Activated T-cell treated with anti-CD3 and anti-CD28 coated beads, Interleukin-2, amount 50 U/mL, for 72 hours (primary cell): ENCODE data around the gene PDIA3. TPM values are rescaled to one million over a fixed set of nuclear protein-coding genes. Genes with fewer than 3 reads are reported as not detected.
"Not testable (repeated sequence)": the region's sequence is repeated elsewhere in the genome, so short reads cannot be mapped to it uniquely, and the experiment has no call there.

Experiments
- ATAC-seq, 2 donors: fragments of 150-1000 bp; cut with Tn5 transposase; replicated peaks in 1 of 2; 2 replicates each; pipeline ENCODE4 v1.10.0; 2021; ENCODE audit warnings: moderate library complexity in 2 of 2, mild to moderate bottlenecking in 1 of 2
- DNase-seq, 2 donors: peaks; one replicate each; pipeline ENCODE4 v3.0.0; 2021 to 2022; ENCODE audit warnings: mixed read lengths in 1 of 2
- H3K27ac Mint-ChIP-seq: one replicate; pipeline ENCODE4 v1.8.0; 2022; ENCODE audit warnings: mild to moderate bottlenecking, moderate library complexity, mixed read lengths
- H3K27me3 Mint-ChIP-seq: one replicate; pipeline ENCODE4 v1.8.0; 2022; ENCODE audit warnings: low read depth, mixed read lengths
- H3K36me3 Mint-ChIP-seq, 2 donors: one replicate each; pipeline ENCODE4 v1.8.0; 2022; ENCODE audit warnings: mixed read lengths in 2 of 2, mild to moderate bottlenecking in 1 of 2; ENCODE audit not compliant: insufficient read depth in 2 of 2
- H3K4me1 Mint-ChIP-seq: one replicate; pipeline ENCODE4 v1.8.0; 2022; ENCODE audit warnings: low read depth, mixed read lengths
- H3K4me3 Mint-ChIP-seq, 2 donors: one replicate each; pipeline ENCODE4 v1.8.0; 2022; ENCODE audit warnings: mild to moderate bottlenecking in 2 of 2, mixed read lengths in 2 of 2, moderate library complexity in 2 of 2
- H3K9me3 Mint-ChIP-seq, 2 donors: one replicate each; pipeline ENCODE4 v1.8.0; 2022; ENCODE audit warnings: mixed read lengths in 2 of 2
- total RNA-seq, 2 donors: library from RNA; stranded (reverse); gene quantifications; one replicate each; pipeline ENCODE4 v1.2.3, GENCODE V29; 2022

PDIA3 gene
- total RNA-seq, 2 donors from 2014 or later = 193 to 244 TPM

DNA sequence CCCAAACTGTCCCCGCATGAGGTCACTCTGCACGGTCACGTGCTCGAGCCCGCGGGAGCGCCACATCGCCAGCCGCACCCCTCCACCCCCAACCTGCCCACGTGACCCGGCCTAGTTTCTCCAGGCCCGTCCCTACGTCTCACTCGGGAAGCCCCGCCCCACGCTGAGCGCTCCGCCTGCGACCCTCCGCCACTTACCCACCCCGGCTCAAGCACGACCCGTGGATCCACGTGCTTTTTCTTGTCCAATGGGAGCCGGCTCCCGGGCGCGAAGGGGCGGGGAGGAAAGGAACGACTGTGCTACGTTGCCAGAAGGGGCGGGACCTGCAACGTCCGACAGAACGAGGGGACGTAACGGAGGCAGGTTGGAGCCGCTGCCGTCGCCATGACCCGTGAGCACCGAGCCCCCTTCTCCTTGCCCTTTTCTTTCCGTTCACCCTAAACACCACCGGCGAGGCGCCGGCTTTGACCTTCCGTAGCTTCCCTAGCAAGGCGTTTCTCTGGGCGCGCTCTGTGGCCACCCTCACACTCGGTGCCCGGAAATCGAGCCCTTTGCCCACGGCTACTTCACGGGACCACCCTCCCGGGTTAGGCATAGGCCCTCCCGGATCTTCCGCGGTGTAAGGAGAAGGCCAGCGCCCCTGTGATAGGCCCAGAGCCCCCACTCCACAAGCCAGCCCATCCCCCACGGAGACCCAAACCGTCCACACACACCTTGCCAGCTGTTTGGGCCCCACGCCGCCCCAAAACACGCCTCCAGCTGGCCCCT lies 45.9 kb downstream of the PDIA3 start, which contains the start of gene SERF2:
Gene SERF2, plus strand, starts transcription at position 328 of the 768 bp plus-strand sequence. Its CDS starts 57 bp downstream, at position 385.
- DNase-seq (peak; percentile 100), ATAC-seq (peak; percentile 95 to 97)
- Mint-ChIP-seq H3K36me3 (peaks cover 16 to 29% of the 10 kb centered on the region in 2 donors), H3K9me3 (no peaks in the 10 kb centered on the region), H3K27ac (peak within 1 kb of the TSS; percentile 97), H3K4me3 (peak within 1 kb of the TSS; percentile 97), H3K27me3 (no peaks in the 10 kb centered on the region), H3K4me1 (peaks cover 43% of the 10 kb centered on the region)

DNA sequence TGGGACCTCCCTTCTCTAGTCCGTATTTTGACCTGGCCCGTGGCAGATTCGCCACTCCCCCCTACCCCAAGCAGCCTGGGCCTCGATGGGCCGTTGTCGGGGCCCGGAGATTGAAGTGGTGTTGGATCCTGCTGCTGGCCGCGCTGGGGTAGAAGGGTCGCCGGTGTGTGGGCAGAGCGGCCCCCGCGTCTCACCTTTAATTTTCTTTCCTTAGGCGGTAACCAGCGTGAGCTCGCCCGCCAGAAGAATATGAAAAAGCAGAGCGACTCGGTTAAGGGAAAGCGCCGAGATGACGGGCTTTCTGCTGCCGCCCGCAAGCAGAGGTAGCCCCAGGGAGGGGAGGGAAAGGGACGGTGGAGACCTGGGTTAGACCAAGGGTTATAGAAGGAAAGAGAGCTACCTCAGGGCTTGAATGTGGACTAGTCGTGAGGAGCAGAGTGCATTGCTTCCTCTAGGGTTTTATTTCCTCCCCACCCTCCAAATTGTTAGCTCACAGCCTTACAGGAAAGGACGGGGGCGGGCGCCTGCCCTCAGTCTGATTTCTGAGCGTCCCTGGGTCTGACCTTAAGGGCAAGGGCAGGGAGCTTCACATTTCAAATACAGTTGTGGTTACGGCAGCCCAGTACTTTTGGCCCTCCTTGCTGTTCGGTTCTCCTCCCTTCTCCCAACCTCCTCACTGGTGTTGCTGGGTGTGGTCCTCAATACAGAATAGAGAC lies 46.7 kb downstream of the PDIA3 start:
- peaks cover 43% of the 10 kb centered on the region for H3K4me1 Mint-ChIP-seq
- peak; percentile 40 to 44 for DNase-seq
- peak overlapping the region; percentile 97 for H3K27ac Mint-ChIP-seq
- no peak for ATAC-seq
- peak overlapping the region; percentile 97 for H3K4me3 Mint-ChIP-seq
- H3K36me3 Mint-ChIP-seq = peaks cover 16 to 29% of the 10 kb centered on the region in 2 donors
- H3K9me3 Mint-ChIP-seq = no peaks in the 10 kb centered on the region
- H3K27me3 Mint-ChIP-seq = no peaks in the 10 kb centered on the region

DNA sequence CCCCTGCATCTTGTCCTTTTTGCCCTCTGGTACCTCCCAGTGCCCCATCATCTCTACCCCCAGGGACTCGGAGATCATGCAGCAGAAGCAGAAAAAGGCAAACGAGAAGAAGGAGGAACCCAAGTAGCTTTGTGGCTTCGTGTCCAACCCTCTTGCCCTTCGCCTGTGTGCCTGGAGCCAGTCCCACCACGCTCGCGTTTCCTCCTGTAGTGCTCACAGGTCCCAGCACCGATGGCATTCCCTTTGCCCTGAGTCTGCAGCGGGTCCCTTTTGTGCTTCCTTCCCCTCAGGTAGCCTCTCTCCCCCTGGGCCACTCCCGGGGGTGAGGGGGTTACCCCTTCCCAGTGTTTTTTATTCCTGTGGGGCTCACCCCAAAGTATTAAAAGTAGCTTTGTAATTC lies 47.4 kb downstream of the PDIA3 start:
- Mint-ChIP-seq H3K9me3 (no peaks in the 10 kb centered on the region), H3K4me3 (peak overlapping the region; percentile 97), H3K36me3 (peaks cover 19 to 29% of the 10 kb centered on the region in 2 donors), H3K27me3 (no peaks in the 10 kb centered on the region), H3K27ac (peak overlapping the region; percentile 97), H3K4me1 (peaks cover 49% of the 10 kb centered on the region)
- no peak for ATAC-seq
- no peak for DNase-seq

DNA sequence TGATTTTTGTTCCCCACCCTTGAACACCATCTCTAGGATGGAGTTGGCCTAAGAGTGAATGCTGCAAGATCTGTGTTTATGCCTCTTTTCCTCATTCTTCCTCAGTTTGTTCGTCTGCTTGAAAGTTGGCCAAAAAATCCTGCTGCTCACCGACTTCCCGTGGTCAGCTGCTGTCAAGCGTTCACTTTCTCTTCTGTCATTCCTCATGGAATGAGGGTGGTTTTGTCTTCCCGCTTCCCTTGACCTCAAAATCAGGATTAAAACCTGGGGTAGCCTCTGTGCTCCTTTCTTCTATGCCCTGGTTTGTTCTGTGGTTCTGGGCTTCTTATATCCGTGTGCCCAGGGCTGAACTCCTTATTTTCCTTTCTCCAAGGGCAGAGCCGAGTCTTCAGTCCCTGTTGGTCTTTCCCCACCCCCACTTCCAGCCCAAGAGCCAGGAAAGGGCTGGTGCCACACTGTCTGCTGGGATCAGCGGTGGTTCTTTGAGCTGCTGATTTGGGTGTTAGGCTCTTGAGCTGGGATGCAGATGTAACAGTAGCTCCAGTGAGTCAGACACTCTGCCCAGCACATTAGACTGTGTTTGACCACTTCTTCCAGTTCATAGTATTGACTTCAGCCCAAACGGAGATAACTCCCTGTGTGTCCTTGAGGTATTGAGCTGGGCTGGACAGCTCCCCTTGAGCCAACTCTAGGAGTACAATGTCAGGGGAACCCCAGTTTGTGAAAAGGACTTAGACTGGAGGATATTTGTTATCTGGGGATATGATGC lies 48.2 kb downstream of the PDIA3 start:
- DNase-seq (no peak), ATAC-seq (no peak)
- Mint-ChIP-seq H3K9me3 (no peaks in the 10 kb centered on the region), H3K36me3 (peaks cover 19 to 32% of the 10 kb centered on the region in 2 donors), H3K27me3 (no peaks in the 10 kb centered on the region), H3K4me3 (peak overlapping the region; percentile 97), H3K27ac (peak overlapping the region; percentile 97), H3K4me1 (peaks cover 57% of the 10 kb centered on the region)

DNA sequence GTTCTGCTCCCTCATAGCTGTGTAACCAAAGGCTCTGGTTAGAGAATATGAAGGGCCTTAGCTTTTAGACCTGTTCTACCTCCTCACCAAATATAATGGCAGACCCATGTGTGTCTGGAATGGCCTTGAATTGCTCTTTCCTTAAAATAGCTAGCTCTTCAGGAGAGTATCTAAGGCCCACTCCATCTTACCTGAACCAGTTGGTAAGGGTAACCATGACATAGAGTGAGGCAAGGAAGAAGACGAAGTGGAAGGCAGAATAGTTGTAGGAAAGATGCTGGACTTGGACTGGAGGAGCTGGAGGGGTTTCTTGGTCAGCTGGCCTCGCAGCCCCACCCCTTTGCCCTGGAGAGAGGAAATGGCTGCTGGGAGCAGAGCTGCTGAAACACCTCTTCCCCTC lies 49.0 kb downstream of the PDIA3 start:
- Mint-ChIP-seq H3K4me3 (no peak overlapping the region), H3K9me3 (no peaks in the 10 kb centered on the region), H3K27ac (no peak overlapping the region), H3K4me1 (peaks cover 65% of the 10 kb centered on the region), H3K27me3 (no peaks in the 10 kb centered on the region), H3K36me3 (peaks cover 19 to 37% of the 10 kb centered on the region in 2 donors)
- DNase-seq (no peak), ATAC-seq (no peak)

DNA sequence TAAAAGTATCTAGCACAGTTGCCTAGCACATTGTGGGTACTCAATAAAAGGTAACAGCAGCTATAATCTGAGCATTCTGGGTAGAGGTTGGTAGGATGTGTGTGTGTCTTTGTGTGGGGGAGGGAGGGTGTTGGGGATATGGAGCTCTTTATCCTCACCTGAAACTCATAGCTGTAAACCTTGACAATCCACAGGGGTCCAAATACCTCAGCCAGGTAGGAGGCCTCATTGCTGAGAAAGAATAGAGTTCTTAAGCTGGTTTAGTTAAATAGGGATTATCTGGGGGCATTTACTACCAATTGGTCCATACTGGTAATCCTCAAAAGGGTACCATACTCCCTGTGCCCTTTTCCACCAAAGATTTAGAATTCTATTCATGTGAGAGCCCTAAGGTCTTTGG lies 49.8 kb downstream of the PDIA3 start:
- Mint-ChIP-seq H3K27me3 (no peaks in the 10 kb centered on the region), H3K9me3 (no peaks in the 10 kb centered on the region), H3K4me3 (no peak overlapping the region), H3K27ac (no peak overlapping the region), H3K4me1 (peaks cover 67% of the 10 kb centered on the region), H3K36me3 (peaks cover 21 to 42% of the 10 kb centered on the region in 2 donors)
- ATAC-seq (no peak), DNase-seq (no peak)

DNA sequence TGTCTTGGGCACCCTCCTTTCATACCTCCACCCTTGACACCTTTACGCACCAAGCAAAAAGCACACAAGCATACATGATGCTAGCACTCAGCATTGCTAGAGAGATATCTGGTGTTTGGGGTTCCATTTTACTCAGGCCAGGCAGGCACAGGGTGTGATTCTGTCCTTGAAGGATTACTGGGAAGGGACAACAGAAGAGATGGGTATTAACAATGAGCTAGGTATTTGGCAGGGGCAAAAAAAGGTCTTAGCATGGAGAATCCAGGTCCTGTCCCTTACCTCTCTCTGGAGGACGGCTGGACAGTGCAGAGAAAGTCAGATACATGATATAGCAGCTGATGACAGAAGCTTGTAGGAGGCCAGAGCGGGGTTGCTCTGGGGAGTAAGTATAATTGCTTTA lies 50.3 kb downstream of the PDIA3 start:
- ATAC-seq (no peak), DNase-seq (no peak)
- Mint-ChIP-seq H3K9me3 (no peaks in the 10 kb centered on the region), H3K27ac (peak overlapping the region; percentile 27), H3K36me3 (peaks cover 21 to 48% of the 10 kb centered on the region in 2 donors), H3K4me3 (no peak overlapping the region), H3K27me3 (no peaks in the 10 kb centered on the region), H3K4me1 (peaks cover 68% of the 10 kb centered on the region)

DNA sequence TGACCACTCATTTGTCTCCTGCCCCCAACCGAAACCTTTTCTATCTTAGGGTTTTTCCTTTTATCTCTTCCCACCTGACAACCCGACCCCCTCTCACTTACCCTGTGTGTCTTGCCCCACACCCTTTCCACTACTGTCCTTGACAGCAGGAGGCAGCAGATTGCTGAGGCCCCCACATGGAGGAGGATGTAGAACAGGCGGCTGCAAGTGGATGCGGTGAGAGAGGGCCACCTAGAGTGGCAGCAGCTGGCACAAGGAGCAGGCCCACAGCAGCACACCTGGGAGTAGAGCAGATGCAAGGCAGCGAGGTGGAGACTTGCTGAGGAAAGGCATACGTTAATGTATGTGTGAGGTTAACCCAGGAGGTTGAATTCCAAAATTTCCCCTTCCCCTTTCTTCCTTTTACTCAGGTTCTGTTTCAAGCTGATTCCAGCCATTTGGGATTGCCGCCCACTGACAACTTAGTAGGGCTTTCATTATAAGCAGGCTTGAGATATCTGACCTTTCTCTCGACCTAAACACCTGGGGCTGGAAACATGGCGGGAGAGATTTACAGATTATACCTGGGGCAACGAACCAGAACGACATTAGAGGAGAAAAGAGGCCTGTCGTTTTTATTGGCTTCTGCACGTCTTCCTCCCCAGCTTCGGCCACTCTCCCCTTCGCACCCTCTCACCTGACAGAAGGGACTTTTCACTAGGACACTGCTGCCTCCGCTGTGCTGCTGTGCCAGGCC lies 53.1 kb downstream of the PDIA3 start:
- H3K27ac Mint-ChIP-seq = no peak overlapping the region
- no peaks in the 10 kb centered on the region for H3K27me3 Mint-ChIP-seq
- ATAC-seq (no peak), DNase-seq (no peak)
- no peaks in the 10 kb centered on the region for H3K9me3 Mint-ChIP-seq
- H3K4me1 Mint-ChIP-seq = peaks cover 57% of the 10 kb centered on the region
- peaks cover 12 to 42% of the 10 kb centered on the region in 2 donors for H3K36me3 Mint-ChIP-seq
- peak overlapping the region; percentile 20 to 91 for H3K4me3 Mint-ChIP-seq

DNA sequence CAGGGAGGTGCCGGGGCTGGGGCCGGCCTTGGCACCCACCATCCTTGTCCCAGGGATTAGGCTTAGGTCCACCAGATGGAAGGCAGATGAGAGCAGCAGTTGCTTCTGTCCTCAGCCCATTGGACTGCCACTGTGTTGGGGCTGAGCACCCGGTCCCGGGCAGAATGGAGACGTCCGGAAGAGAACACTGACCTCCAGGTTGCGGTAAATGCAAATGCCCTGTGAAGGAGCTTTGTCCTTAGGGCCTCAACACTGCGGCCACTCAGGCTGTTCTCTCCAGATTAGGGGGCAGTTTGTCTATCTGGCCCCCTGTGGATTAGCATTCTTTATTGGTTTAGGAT lies 53.7 kb downstream of the PDIA3 start, which contains the start of gene SERINC4:
Gene SERINC4, minus strand, starts transcription at position 276 of the 341 bp plus-strand sequence. Its CDS starts 234 bp downstream, at position 42.
- Mint-ChIP-seq H3K27ac (peak within 1 kb of the TSS; percentile 89), H3K9me3 (no peaks in the 10 kb centered on the region), H3K4me3 (peak within 1 kb of the TSS; percentile 89 to 91), H3K4me1 (peaks cover 52% of the 10 kb centered on the region), H3K27me3 (no peaks in the 10 kb centered on the region), H3K36me3 (peaks cover 11 to 43% of the 10 kb centered on the region in 2 donors)
- DNase-seq = no peak
- peak; percentile 1 to 2 for ATAC-seq

DNA sequence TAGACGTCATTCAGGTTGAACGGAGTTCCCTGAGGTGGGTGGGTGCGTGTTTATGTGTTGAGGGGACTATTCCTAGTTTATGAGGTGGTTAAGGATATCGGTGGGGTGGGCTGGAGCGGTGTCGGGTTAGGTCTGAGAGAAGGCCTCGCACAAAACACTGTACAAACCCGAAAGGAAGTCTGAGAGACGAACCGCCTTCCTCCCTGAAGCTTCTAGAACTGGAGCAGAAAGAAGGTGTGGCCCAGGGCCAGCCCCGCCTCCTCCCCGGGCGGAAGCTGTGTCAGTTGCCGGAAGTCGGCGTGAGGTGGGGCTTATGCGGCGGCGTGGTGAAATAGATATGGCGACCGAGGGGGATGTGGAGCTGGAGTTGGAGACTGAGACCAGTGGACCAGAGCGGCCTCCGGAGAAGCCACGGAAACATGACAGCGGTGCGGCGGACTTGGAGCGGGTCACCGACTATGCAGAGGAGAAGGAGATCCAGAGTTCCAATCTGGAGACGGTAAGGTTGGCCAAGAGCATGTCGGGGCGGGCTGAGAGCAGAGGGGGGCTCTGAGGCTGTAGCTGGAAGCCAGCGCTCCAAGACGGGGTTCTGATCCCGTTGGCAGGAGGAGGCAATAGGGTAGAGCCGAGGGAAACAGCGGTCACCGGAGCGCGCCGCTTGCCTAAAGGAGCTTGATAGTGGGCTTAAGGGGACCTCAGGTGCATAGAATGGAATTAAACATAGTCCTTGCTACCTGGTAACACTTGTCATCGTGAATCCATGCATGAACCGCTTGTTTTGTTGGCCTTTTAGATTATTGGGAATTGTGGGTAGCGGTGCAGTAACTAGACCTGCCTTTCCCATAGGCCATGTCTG lies 54.3 kb downstream of the PDIA3 start, which contains the start of gene HYPK:
Gene HYPK, plus strand, starts transcription at position 314 of the 856 bp plus-strand sequence. Its CDS starts 24 bp downstream, at position 338.
- Mint-ChIP-seq H3K9me3 (no peaks in the 10 kb centered on the region), H3K27me3 (no peaks in the 10 kb centered on the region), H3K4me1 (peaks cover 46% of the 10 kb centered on the region), H3K27ac (peak within 1 kb of the TSS; percentile 89), H3K4me3 (peak within 1 kb of the TSS; percentile 89 to 91), H3K36me3 (peaks cover 7 to 39% of the 10 kb centered on the region in 2 donors)
- DNase-seq (peak; percentile 94), ATAC-seq (peak; percentile 98)

DNA sequence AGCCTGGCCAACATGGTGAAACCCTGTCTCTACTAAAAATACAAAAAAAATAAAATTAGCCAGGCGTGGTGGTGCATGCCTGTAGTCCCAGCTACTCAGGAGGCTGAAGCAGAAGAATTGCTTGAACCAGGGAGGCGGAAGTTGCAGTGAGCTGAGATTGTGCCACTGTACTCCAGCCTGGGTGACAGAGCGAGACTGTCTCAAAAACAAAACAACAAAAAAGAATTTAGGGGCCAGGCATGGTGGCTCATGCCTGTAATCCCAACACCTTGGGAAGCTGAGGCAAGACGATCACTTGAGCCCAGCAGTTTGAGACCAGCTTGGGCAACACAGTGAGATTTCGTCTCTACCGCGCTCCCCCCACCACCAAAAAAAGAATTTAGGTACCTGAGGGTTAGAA lies 56.4 kb downstream of the PDIA3 start:
- Mint-ChIP-seq H3K36me3 (peaks cover 16 to 42% of the 10 kb centered on the region in 2 donors), H3K4me1 (peaks cover 34% of the 10 kb centered on the region)
- H3K27me3 Mint-ChIP-seq, H3K4me3 Mint-ChIP-seq, H3K9me3 Mint-ChIP-seq, DNase-seq, ATAC-seq, H3K27ac Mint-ChIP-seq: not testable (repeated sequence)
